ENCODE results near the gene HNF1A.

DNA sequence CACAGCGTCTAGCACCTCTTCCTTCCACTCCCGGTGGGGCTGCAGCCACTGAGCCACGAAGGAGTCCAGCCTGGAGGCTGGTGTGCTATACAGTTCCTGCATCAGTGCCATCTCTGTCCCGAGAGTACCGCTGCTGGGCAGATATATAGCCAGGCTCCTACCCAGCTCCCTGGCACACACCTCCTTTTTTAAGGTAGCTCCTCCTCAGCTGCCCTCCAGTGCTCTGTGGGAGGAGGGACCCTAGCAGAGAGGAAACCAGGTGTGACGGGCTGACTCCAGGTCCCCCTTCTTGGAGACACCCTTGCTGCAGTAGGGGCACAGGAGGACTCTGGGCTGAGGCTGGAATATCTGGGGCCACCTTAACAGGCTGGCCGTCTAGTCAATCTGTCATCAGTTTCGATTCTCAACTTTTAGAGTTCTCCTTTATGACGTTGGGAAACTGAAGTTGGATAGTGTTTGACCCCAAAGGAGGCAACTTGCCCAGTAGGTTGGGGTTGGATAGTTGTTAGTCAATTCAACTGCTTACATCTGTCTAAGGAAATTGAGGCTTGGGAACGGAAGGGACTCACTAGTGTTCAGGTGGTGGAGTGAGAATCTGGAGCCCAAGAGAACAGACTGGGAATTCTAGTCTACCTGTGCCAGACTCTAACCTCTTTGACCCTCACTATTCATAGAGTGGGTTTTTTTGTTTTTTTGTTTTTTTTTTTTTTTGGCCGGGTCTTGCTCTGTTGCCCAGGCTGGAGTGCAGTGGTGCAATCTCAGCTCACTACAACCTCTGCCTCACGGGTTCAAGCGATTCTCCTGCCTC lies 60.7 kb downstream of the HNF1A start, which contains the start of gene OASL:
- TF ChIP-seq, protein P1, sequence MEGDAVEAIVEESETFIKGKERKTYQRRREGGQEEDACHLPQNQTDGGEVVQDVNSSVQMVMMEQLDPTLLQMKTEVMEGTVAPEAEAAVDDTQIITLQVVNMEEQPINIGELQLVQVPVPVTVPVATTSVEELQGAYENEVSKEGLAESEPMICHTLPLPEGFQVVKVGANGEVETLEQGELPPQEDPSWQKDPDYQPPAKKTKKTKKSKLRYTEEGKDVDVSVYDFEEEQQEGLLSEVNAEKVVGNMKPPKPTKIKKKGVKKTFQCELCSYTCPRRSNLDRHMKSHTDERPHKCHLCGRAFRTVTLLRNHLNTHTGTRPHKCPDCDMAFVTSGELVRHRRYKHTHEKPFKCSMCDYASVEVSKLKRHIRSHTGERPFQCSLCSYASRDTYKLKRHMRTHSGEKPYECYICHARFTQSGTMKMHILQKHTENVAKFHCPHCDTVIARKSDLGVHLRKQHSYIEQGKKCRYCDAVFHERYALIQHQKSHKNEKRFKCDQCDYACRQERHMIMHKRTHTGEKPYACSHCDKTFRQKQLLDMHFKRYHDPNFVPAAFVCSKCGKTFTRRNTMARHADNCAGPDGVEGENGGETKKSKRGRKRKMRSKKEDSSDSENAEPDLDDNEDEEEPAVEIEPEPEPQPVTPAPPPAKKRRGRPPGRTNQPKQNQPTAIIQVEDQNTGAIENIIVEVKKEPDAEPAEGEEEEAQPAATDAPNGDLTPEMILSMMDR (IDR thresholded peaks at IDR 0.05; ENCODE audit: extremely low read depth in 1 of 2, insufficient read depth in 1 of 2, low read depth in 1 of 2, low read length in 2 of 2): no peak
- no peak for TF ChIP-seq MYC (IDR thresholded peaks at IDR 0.05; ENCODE audit: low read depth, low read length)
- no peak for TF ChIP-seq POLR2A (IDR thresholded peaks at IDR 0.05; ENCODE audit: low read depth, low read length)
- no peak for TF ChIP-seq POLR2AphosphoS5 (IDR thresholded peaks at IDR 0.05; ENCODE audit: insufficient read depth, low read depth, low read length)

Data from endothelial cell of umbilical vein (primary cell).